Inflammatory macrophage (primary cell): Measurements from ENCODE around the gene MAGI2.
"Not testable (repeated sequence)": the region's sequence is repeated elsewhere in the genome, so short reads cannot be mapped to it uniquely, and the experiment has no call there.

Source experiments
- DNase-seq, 2 donors: peaks; one replicate each; pipeline ENCODE4 v3.0.0-alpha.2; 2020 to 2022

The MAGI2 gene

GRCh38 chr7:78523930-78524329, 929.5 kb downstream of the MAGI2 start:
- no peak for DNase-seq

- no peak for DNase-seq
Observed at GRCh38 chr7:78521961-78522360, 931.5 kb downstream of the MAGI2 start.

- DNase-seq, result no peak
Observed at GRCh38 chr7:78516450-78516849, 937.0 kb downstream of the MAGI2 start.

- no peak for DNase-seq
Observed at GRCh38 chr7:78514634-78515033, 938.8 kb downstream of the MAGI2 start.

- DNase-seq, result peak in 1 of 2 donors; percentile 32
Observed at GRCh38 chr7:78510580-78511188, 942.8 kb downstream of the MAGI2 start.

GRCh38 chr7:78503301-78503700, 950.2 kb downstream of the MAGI2 start:
- DNase-seq, result not testable (repeated sequence)

GRCh38 chr7:78501064-78501463, 952.4 kb downstream of the MAGI2 start:
- DNase-seq, result no peak

DNA sequence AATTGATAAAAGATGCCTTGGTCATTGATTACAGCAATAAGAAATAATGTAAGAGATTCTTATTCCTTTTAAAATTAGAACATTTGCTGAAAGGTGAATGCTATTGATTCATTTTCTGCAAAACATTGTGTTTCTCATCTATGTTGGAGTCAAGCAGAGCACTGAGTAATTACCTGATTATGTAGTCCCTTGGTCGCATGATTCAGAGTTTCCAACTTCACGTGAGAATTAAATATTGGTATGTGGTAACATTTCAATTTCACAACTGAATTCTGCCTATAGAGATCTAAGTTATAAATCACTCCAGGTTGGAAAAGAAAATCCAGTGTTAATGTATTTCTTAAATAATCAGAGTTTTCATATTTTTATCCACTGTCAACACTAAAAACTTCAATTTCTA, 953.5 kb downstream of the MAGI2 start:
- DNase-seq, result no peak

- DNase-seq, result no peak
Observed at GRCh38 chr7:78499283-78499682, 954.2 kb downstream of the MAGI2 start.

DNA sequence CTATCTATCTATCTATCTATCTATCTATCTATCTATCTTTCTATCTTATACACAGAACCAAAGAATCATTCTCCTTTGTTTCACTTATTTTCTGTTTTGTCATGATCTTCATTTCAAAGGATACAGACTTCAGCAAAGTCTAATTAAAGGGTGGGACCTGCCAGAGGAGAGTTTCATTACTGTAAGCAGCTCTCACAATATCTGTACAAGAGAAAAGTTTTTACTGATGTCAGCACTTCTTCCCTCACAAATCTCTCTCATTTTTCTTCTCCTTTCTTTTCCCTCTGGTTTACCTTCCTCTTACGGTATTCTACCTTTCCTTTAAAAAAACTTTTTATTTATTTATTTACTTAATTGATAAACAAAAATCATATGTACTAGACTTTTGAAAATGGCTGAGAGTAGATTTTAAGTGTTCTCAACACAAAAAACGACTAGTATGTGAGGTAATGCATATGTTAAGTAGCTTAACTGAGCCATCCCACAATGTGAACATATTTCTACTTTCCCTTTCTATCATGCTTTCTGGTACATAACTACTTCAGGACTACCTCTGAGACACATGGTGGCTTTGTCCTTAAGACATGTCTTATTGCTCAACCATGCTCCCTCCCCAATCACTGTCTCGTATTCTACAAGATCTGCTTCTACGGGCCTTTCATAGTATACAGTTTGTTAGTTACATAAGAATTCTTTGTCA, 955.6 kb downstream of the MAGI2 start:
- DNase-seq, result no peak

GRCh38 chr7:78496096-78496630, 957.3 kb downstream of the MAGI2 start:
- no peak for DNase-seq

DNA sequence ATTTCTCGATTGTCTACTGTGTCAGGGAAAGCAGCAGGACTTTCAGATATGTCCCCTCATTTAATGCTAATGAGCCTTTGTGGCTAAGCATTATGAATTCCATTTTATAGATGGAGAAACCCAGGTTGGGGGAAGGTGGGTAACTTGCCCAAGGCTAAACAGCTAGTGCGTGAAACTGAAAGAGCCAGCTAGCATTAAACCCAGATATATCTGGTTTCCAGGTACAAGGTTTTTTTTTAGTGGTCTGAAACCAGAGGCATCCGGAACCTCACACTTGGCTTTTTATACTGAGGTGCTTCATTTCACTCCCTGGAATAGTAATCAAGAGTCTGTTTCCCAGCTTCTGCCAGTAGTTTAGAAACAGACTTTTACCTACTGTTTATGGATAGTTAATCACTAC, 960.1 kb downstream of the MAGI2 start:
- DNase-seq, result no peak

DNA sequence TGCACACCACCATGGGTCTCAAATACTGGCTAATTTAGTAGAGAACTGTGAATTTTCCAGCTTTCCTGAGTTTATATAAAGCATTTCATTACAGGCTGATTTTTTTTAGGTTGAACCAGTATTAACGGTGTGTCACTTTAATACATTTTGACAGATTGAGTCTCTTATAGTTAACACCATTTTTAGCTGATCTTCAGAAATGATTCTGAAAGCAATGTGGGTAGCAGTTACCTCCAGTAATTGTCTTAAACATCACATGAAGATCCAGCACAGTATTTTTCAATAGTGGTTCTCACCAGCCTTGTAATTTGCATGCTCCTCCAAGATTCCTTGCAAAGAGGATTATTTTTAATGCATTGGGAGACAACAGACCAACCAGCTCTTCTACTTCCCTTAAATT, 961.3 kb downstream of the MAGI2 start:
- no peak for DNase-seq

DNA sequence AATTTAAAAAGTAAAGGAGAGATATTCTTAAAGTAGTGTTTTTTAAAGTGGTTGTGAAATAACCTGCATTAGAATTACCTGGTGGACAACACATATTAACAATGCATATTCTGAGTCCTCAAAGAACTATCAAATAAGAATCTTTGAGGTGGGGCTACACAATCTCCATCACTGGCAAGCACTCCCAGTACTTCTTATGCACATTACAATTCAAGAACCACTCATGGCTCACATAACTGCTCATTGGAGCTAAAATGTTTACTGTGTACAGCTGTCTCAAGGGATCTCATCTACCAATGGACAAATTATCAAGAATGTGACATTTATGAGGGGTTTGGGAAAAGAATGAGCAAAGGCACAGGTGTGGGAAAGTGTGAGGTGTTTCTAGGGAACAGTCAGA, 962.9 kb downstream of the MAGI2 start:
- no peak for DNase-seq

DNA sequence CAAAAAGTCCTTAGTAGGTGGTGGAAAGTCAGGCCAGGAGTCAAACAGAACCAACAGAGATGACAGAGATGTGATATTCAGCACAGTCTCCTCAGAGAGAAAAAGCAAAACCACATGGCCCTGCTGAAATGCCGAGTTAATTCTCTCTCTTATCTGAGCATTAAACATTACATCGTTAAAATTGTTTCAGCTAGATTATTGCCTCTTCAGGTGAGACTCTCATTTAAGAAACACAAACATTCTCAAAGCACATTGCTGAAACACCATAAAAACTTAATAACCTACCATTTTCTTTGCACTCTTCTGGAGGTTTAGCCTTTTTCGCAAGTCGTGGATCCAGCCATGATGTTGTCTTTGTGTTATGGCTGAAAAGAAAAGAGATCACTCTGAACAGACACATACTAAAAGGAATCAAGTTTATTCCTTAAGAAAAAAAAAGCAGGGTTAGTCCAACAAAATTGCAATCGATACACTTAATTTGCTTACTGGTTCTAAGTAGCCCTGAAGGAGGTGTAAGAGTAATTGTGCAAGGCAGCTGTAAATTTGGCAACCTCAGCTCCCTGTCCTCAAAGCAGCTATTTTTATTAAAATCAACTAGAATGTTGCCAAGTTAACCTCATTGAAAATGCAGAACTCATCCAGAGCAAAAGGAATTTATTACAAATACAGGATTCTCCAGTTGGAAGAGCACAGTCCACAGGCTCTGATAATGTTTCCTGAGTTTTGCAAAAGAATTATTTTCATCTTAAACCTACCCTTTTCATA, 963.8 kb downstream of the MAGI2 start:
- DNase-seq, result no peak

DNA sequence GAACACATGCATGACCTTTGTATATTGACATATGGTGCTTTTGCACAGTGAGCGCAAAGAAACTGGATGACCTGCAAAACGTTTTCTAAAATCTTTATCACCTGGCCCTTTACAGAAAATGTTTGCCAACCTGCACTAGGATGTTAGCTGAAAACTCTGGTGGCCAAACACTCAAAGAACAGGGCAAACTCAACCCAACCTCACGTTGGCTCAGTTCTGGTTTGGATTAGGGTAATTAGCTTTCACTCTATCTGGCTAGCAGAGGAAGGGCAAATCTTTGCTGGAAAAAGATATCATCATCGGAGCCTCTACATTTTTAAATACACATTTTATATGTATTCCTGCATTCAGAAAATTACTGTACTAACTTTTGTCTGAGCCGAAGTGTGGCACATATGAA, 966.0 kb downstream of the MAGI2 start:
- DNase-seq, result no peak

- DNase-seq, result no peak
Observed at GRCh38 chr7:78479348-78479747, 974.1 kb downstream of the MAGI2 start.

GRCh38 chr7:78476851-78477405, 976.5 kb downstream of the MAGI2 start:
- DNase-seq, result no peak

DNA sequence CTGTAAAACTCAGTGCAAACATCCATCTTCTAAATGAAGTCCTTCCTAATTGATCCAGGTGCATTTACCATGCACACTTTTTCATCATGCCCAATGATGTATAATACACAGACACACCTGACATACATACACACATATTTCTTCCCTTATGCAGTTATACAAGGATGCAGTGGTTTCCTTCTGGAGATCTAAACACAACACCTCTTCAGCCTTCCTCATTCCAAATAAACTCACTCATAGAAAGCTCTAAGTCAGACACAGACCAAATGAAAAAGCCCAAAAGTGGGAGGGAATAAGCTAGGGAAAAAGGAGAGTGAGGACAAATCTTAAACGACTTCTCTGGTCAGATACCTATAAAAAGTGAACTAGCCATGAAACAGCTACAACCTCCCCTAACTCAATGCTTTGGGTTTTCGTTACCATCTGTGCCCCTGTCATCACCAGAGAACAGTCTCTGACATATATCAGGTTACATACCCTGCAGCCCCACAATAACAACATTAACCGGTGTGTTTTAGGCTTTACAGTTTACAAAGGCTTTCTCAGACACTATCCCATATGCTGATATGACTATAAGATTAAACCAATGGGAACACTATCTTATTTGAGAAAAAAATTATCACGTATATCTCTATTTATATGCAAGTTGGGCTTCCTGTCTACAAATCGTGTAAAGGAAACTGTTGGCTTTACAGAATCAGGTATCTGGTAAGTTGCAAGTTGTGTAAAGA, 979.7 kb downstream of the MAGI2 start:
- DNase-seq, result no peak

GRCh38 chr7:78473021-78473420, 980.4 kb downstream of the MAGI2 start:
- DNase-seq, result no peak

GRCh38 chr7:78472519-78472918, 980.9 kb downstream of the MAGI2 start:
- DNase-seq, result no peak

DNA sequence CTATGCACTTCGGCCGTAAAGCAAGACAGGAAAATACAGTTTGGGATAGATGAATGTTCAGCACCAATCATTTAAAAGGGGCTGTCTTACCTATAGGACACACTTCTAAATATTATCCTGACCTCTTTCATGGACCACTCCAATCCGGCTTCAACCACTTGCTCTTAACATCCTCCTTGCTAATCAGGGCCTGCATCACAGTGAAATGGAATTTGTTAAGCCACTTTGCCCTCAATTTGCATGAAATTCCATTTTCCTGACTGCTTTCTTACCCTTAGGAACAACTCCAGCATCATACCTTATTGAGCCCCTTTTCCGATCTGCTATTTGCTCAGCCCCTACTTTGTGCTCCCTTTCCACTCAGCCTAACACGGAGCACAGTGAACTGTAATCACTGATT, 987.6 kb downstream of the MAGI2 start:
- DNase-seq, result no peak

DNA sequence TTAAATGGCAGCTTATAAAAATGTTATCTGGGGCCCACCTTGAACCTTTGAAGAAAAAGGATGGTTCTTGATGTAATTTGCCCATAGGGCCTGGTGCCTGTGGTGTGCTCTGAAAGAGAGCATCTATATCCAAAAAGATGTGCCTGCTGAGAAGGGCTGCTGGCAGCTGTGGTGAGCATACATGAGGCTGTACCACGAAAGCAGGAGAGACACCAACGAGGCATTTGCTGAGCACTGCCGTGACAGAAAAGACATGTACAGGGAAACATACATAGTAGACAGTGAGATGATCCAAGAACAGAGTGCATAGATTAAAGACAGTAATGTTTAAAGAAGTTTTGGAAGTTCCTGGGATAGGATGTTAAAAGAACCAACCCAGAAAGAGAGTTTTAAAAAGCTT, 990.4 kb downstream of the MAGI2 start:
- DNase-seq, result no peak
